Neural cell (in vitro differentiated cells): ENCODE results near the gene COL6A2.

Experiments
- EP300 ChIP-seq: fragments of 450-650 bp; conservative IDR thresholded peaks from 2 replicates; pipeline ENCODE4 v1.6.1; 2014; ENCODE audit warnings: antibody characterized with exemption, mild to moderate bottlenecking, moderate library complexity; ENCODE audit not compliant: poor library complexity, severe bottlenecking
- EZH2 ChIP-seq: fragments of 200-600, 300-800 bp; shearing (Covaris generic), sonication (generic); IDR thresholded peaks from 2 replicates; pipeline ENCODE4 v1.6.1; 2014; ENCODE audit warnings: antibody characterized with exemption, low read length, borderline replicate concordance, mild to moderate bottlenecking; ENCODE audit not compliant: insufficient read depth, poor library complexity, severe bottlenecking
- POLR2AphosphoS5 ChIP-seq: IDR thresholded peaks from 2 replicates; pipeline ENCODE4 v1.6.1; 2012
- TAF1 ChIP-seq: IDR thresholded peaks from 2 replicates; pipeline ENCODE4 v1.6.1; 2012; ENCODE audit warnings: low read depth
- TF ChIP-seq, protein P1 (sequence below): fragments of 450-650 bp; IDR thresholded peaks from 2 replicates; pipeline ENCODE4 v1.5.1; 2014; ENCODE audit warnings: antibody characterized with exemption, mild to moderate bottlenecking, moderate library complexity; ENCODE audit not compliant: poor library complexity, severe bottlenecking

DNA sequence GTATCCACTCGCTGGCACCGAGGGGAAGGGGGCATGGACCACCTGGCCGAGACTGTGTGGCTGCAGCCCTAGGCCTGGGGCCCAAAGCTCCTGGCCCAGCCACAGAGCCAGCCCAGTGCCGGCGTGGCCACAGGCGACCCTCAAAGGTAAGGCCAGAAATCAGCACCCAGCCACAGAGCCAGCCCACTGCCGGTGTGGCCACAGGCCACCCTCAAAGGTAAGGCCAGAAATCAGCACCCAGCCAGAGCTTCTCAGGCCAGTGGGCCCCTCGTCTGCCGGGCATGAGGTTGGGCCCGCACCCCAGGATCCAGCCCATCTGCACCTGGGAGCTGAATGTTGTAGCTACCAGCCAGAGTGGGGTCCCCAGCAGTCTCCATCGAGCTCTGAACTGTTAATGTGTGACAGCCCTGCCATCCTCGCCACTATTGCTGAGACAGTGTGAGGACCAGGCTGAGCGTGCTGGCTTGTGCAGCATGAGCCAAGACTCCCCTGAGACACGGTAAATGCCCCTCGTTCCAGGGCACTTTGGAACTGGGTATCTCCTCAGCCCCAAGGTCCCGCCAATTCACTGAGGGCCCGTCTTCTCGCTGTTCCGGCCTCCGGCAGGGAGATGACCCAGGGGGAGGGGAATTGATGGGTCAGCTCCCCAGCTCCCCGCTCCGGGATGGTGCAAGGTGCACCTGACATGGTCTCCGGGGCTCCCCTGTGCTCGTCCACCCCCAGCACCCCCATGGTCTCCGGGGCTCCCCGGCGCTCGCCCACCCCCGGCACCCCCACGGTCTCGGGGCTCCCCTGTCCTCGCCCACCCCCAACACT lies 62.1 kb downstream of the COL6A2 start:
- TF ChIP-seq, protein P1, sequence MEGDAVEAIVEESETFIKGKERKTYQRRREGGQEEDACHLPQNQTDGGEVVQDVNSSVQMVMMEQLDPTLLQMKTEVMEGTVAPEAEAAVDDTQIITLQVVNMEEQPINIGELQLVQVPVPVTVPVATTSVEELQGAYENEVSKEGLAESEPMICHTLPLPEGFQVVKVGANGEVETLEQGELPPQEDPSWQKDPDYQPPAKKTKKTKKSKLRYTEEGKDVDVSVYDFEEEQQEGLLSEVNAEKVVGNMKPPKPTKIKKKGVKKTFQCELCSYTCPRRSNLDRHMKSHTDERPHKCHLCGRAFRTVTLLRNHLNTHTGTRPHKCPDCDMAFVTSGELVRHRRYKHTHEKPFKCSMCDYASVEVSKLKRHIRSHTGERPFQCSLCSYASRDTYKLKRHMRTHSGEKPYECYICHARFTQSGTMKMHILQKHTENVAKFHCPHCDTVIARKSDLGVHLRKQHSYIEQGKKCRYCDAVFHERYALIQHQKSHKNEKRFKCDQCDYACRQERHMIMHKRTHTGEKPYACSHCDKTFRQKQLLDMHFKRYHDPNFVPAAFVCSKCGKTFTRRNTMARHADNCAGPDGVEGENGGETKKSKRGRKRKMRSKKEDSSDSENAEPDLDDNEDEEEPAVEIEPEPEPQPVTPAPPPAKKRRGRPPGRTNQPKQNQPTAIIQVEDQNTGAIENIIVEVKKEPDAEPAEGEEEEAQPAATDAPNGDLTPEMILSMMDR: no peak
- TF ChIP-seq TAF1: no peak
- no peak for TF ChIP-seq POLR2AphosphoS5
- TF ChIP-seq EZH2: no peak
- TF ChIP-seq EP300: no peak
